ENCODE data around the gene CTNNBL1.

DNA sequence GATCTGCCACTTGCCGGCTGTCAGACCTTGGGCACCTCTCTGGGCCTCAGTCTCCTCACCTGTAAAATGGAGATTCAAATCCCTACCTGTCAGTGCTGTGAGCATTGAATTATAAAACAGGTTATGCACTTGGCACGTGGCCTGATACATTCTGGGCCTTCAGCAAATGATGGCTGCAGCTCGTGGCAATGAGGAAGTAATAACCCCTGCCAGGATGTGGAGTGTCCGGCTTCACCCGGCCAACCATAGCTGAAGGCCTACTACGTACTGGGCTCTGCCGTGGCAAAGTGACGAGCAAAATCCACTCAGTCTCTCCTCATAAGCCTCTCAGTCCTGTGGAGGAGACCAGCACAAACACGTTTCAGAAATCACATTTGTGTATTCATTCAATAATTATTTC lies 198.2 kb downstream of the CTNNBL1 start:
- TF ChIP-seq, protein P1, sequence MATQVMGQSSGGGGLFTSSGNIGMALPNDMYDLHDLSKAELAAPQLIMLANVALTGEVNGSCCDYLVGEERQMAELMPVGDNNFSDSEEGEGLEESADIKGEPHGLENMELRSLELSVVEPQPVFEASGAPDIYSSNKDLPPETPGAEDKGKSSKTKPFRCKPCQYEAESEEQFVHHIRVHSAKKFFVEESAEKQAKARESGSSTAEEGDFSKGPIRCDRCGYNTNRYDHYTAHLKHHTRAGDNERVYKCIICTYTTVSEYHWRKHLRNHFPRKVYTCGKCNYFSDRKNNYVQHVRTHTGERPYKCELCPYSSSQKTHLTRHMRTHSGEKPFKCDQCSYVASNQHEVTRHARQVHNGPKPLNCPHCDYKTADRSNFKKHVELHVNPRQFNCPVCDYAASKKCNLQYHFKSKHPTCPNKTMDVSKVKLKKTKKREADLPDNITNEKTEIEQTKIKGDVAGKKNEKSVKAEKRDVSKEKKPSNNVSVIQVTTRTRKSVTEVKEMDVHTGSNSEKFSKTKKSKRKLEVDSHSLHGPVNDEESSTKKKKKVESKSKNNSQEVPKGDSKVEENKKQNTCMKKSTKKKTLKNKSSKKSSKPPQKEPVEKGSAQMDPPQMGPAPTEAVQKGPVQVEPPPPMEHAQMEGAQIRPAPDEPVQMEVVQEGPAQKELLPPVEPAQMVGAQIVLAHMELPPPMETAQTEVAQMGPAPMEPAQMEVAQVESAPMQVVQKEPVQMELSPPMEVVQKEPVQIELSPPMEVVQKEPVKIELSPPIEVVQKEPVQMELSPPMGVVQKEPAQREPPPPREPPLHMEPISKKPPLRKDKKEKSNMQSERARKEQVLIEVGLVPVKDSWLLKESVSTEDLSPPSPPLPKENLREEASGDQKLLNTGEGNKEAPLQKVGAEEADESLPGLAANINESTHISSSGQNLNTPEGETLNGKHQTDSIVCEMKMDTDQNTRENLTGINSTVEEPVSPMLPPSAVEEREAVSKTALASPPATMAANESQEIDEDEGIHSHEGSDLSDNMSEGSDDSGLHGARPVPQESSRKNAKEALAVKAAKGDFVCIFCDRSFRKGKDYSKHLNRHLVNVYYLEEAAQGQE (IDR thresholded peaks at IDR 0.05; ENCODE audit: insufficient replicate concordance, low read depth) = no peak
- TF ChIP-seq POLR2AphosphoS5 (IDR thresholded peaks at IDR 0.05; ENCODE audit: low read depth) = no peak
- TF ChIP-seq, protein P2, sequence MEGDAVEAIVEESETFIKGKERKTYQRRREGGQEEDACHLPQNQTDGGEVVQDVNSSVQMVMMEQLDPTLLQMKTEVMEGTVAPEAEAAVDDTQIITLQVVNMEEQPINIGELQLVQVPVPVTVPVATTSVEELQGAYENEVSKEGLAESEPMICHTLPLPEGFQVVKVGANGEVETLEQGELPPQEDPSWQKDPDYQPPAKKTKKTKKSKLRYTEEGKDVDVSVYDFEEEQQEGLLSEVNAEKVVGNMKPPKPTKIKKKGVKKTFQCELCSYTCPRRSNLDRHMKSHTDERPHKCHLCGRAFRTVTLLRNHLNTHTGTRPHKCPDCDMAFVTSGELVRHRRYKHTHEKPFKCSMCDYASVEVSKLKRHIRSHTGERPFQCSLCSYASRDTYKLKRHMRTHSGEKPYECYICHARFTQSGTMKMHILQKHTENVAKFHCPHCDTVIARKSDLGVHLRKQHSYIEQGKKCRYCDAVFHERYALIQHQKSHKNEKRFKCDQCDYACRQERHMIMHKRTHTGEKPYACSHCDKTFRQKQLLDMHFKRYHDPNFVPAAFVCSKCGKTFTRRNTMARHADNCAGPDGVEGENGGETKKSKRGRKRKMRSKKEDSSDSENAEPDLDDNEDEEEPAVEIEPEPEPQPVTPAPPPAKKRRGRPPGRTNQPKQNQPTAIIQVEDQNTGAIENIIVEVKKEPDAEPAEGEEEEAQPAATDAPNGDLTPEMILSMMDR (IDR thresholded peaks at IDR 0.05; ENCODE audit: insufficient read depth, low read length) = no peak
